K562 (cell line): ENCODE results near the gene MANBA. TPM values are rescaled to one million over a fixed set of nuclear protein-coding genes. Genes with fewer than 3 reads are reported as not detected.

Experiments used
- ATAC-seq: fragments of 200-7000 bp; cut with Tn5 transposase; 3 replicates; pipeline ENCODE4 v1.9.1; 2020; ENCODE audit warnings: moderate library complexity
- BruUV-seq: library from RNA; stranded (reverse); fragments of 400-500 nt; replicated peaks from 2 replicates; lab custom pipeline; 2021; lab: Mats Ljungman, UMichigan
- CTCF ChIA-PET: fragments of 300-600 bp; formaldehyde crosslinking; extraction: SDS; loops from one replicate; lab custom pipeline; 2021; ENCODE audit warnings: low intra/inter-chr PET ratio; lab: Yijun Ruan, JAX
- POLR2A ChIA-PET: fragments of 300-600, 350-650 bp; sonication (Branson Sonifier 250); formaldehyde crosslinking; extraction: SDS; loops from one replicate; lab custom pipeline; 2021; ENCODE audit warnings: antibody characterized with exemption, inconsistent platforms; lab: Yijun Ruan, JAX
- DNase-seq, 4 experiments: peaks; one replicate each; pipeline versions ENCODE4 v3.0.0 to v3.0.0-alpha.2; 2011 to 2018; ENCODE audit warnings: low spot score in 3 of 4, mixed read lengths in 3 of 4; ENCODE audit errors: extremely low read depth in 1 of 4
- FAIRE-seq: peaks from 2 replicates; lab custom pipeline; 2011; peaks lifted over from hg19 to GRCh38; lab: Jason Lieb, UNC
- H2AFZ ChIP-seq: 2 replicates; pipeline ENCODE4 v1.6.0; 2011; ENCODE audit warnings: low read depth, low read length, control low read depth, inconsistent platforms
- H3K27ac ChIP-seq: fragments of 200-600 bp; 3 replicates; pipeline ENCODE4 v1.8.0; 2011; ENCODE audit warnings: low read depth, mild to moderate bottlenecking, control low read depth, inconsistent platforms, low read length, moderate library complexity, mixed read lengths; ENCODE audit errors: extremely low read depth
- H3K27me3 ChIP-seq, 2 experiments: fragments of 300-600 bp in 1 of 2; 2 replicates in 1 of 2; 3 replicates in 1 of 2; pipeline versions ENCODE4 v1.6.0 to v1.8.0; 2011; ENCODE audit warnings: inconsistent platforms in 2 of 2, low read length in 2 of 2, mild to moderate bottlenecking in 1 of 2, mixed read lengths in 1 of 2, moderate library complexity in 1 of 2; ENCODE audit not compliant: control insufficient read depth in 2 of 2, insufficient read depth in 2 of 2
- H3K36me3 ChIP-seq: fragments of 300-600 bp; 3 replicates; pipeline ENCODE4 v1.8.0; 2011; ENCODE audit warnings: mild to moderate bottlenecking, low read length, inconsistent platforms; ENCODE audit not compliant: control insufficient read depth, insufficient read depth
- H3K4me1 ChIP-seq, 2 experiments: fragments of 200-600 bp in 1 of 2; replicated peaks in 1 of 2; 2 replicates in 1 of 2; 3 replicates in 1 of 2; pipeline versions ENCODE4 v1.5.1 to v1.8.0; 2011; ENCODE audit warnings: inconsistent platforms in 2 of 2, low read length in 2 of 2, mild to moderate bottlenecking in 1 of 2, mixed read lengths in 1 of 2, moderate library complexity in 1 of 2; ENCODE audit not compliant: control insufficient read depth in 2 of 2, insufficient read depth in 2 of 2
- H3K4me2 ChIP-seq: 2 replicates; pipeline ENCODE4 v1.6.1; 2011; ENCODE audit warnings: low read length, control low read depth, inconsistent platforms, mixed read lengths; ENCODE audit not compliant: insufficient read depth
- H3K4me3 ChIP-seq: fragments of 200-600 bp; sonication (generic), shearing (Covaris generic); 2 replicates; pipeline ENCODE4 v1.5.1; 2016; ENCODE audit warnings: control low read depth, inconsistent platforms
- H3K79me2 ChIP-seq: fragments of 200-600 bp; 3 replicates; pipeline ENCODE4 v1.8.0; 2011; ENCODE audit warnings: low read length, inconsistent platforms; ENCODE audit not compliant: control insufficient read depth, insufficient read depth
- H3K9ac ChIP-seq, 2 experiments: 2 replicates each; pipeline versions ENCODE4 v1.6.0 to v1.6.1; 2011; ENCODE audit warnings: low read depth in 2 of 2, low read length in 2 of 2, control low read depth in 1 of 2, inconsistent platforms in 1 of 2, mild to moderate bottlenecking in 1 of 2, mixed read lengths in 1 of 2; ENCODE audit not compliant: insufficient read depth in 1 of 2
- H3K9me1 ChIP-seq: one replicate; pipeline ENCODE4 v1.6.0; 2011; ENCODE audit warnings: inconsistent platforms, mild to moderate bottlenecking, low read length, moderate library complexity; ENCODE audit not compliant: control insufficient read depth, insufficient read depth
- H3K9me3 ChIP-seq: replicated peaks from 2 replicates; pipeline ENCODE4 v1.5.1; 2011; ENCODE audit warnings: low read depth, low read length, inconsistent platforms; ENCODE audit not compliant: control insufficient read depth, insufficient read depth
- H4K20me1 ChIP-seq: replicated peaks from 2 replicates; pipeline ENCODE4 v1.6.1; 2011; ENCODE audit warnings: low read length, inconsistent platforms, mixed read lengths; ENCODE audit not compliant: control insufficient read depth, insufficient read depth
- FOXA3 ChIP-seq, 2 experiments: fragments of 450-650 bp in 1 of 2; sonication (generic) in 1 of 2; formaldehyde crosslinking; IDR thresholded peaks in 1 of 2; conservative IDR thresholded peaks in 1 of 2; 2 replicates each; pipeline versions ENCODE4 v1.4.0 to v1.8.0; 2020 to 2022; ENCODE audit warnings: mild to moderate bottlenecking in 2 of 2, missing genetic modification reagents in 1 of 2
- FOXK2 ChIP-seq, 2 experiments: fragments of 450-650 bp; IDR thresholded peaks in 1 of 2; conservative IDR thresholded peaks in 1 of 2; 2 replicates each; pipeline ENCODE4 v1.6.1; 2016; ENCODE audit warnings: low read depth in 2 of 2, mild to moderate bottlenecking in 1 of 2
- HDAC2 ChIP-seq: fragments of 450-650 bp; IDR thresholded peaks from 2 replicates; pipeline ENCODE4 v1.6.1; 2016; ENCODE audit warnings: mild to moderate bottlenecking
- HOXB6 ChIP-seq: fragments of 250-450 bp; sonication (Bioruptor Pico); IDR thresholded peaks from 2 replicates; pipeline ENCODE4 v1.5.1; 2022; ENCODE audit warnings: mild to moderate bottlenecking, borderline replicate concordance
- RBFOX2 ChIP-seq: fragments of 200-400 bp; formaldehyde crosslinking; IDR thresholded peaks from 2 replicates; pipeline ENCODE4 v1.6.1; 2017; ENCODE audit warnings: low read depth, mild to moderate bottlenecking, low read length, moderate library complexity
- SMC3 ChIP-seq: conservative IDR thresholded peaks from 2 replicates; pipeline ENCODE4 v1.6.1; 2011; ENCODE audit warnings: low read depth, low read length, improper control_type of control experiment; ENCODE audit not compliant: insufficient read depth
- ZKSCAN1 ChIP-seq: fragments of 150-350 bp; IDR thresholded peaks from 2 replicates; pipeline ENCODE4 v1.6.1; 2016; ENCODE audit warnings: low read depth, low read length
- WGBS: fragments of 100-300 bp; shearing (Covaris generic); methylation state at CpG from one replicate; pipeline ENCODE4 v1.1.6; 2016; ENCODE audit warnings: low coverage, mixed read lengths; ENCODE audit not compliant: insufficient coverage; ENCODE audit errors: missing lambda C conversion rate; 5-methylcytosine and 5-hydroxymethylcytosine counted together
- in situ Hi-C: fragments of 300-500 bp; cut with MboI; formaldehyde crosslinking; loops from 4 replicates; pipeline ENCODE4 v1.15.0; 2018; ENCODE audit warnings: inconsistent platforms, mixed read lengths
- intact Hi-C: fragments of 100-400 bp; cut with micrococcal nuclease; formaldehyde crosslinking; loops from 2 replicates; pipeline ENCODE4 v1.14.2; 2022
- polyA plus RNA-seq, 8 experiments: library from polyadenylated mRNA; depleted of rRNA in 4 of 8; stranded (reverse) in 5 of 8; unstranded in 3 of 8; fragments of >200 nt; fragmentation: Nextera tagmentation in 2 of 8; fragmentation: Illumina TruSeq in 1 of 8; extraction: Ambion mirVana in 2 of 8; extraction: Trizol in 1 of 8; gene quantifications; 2 replicates each; pipeline versions ENCODE4 v1.2.1 to v1.2.3, GENCODE V29; 2011 to 2014; ENCODE audit warnings: inconsistent platforms in 1 of 8, missing spikeins in 1 of 8
- total RNA-seq, 7 experiments: library from RNA; depleted of rRNA in 6 of 7; stranded (reverse); fragments of >200 nt in 6 of 7; fragmentation: Illumina TruSeq in 2 of 7; extraction: Trizol in 2 of 7; gene quantifications; 2 replicates each; pipeline versions ENCODE4 v1.2.1 to v1.2.3, GENCODE V29; 2011 to 2021; ENCODE audit warnings: low replicate concordance in 1 of 7
- TF ChIP-seq, protein P1 (sequence below): sonication (generic); formaldehyde crosslinking; IDR thresholded peaks from 2 replicates; pipeline ENCODE4 v1.5.0; 2020; ENCODE audit warnings: missing genetic modification reagents
- TF ChIP-seq, protein P2 (sequence below): sonication (generic); IDR thresholded peaks from 2 replicates; pipeline ENCODE4 v1.6.1; 2016
- TF ChIP-seq, protein P3 (sequence below): fragments of 250-450 bp; sonication (Bioruptor Pico); IDR thresholded peaks from 2 replicates; pipeline ENCODE4 v1.6.1; 2021; ENCODE audit warnings: mild to moderate bottlenecking

Gene MANBA
- total and polyA plus RNA-seq, 9 of the 15 experiments (the other 6 are each of a cell fraction or from before 2014, with no cell fraction given), result 1.8 to 12.9 (median 7.7) TPM

DNA sequence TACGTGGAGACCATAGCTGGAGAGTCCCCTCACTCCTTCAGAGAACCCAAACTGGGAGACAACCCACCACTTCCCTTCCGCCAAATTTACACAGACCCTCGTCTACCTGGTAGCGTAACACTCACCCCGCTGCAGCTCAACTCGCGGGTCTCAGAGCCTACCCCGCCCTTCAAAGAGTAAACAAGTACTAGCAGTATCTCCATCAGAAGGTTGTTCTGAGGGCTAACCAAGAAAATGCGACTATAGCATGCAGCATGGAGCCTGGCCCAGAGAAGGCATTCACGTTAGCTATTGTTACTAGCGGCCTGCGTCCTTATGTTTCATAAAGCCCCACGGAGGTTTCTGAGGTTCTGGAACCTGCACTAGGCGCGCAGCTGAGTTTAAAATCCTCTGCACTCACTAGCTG lies 531 bp upstream of the MANBA start:
- ChIA-PET CTCF (no interaction called here), POLR2A (interaction anchor here (0.8 to 1.3 kb wide), 3 partner anchors 29 to 67 kb away, joined by 3 to 4 read pairs (median 4); no protein-coding TSS in a partner anchor)
- no TSS peak for BruUV-seq
- no peaks in the 10 kb centered on the region for H4K20me1 ChIP-seq
- intact Hi-C loops, result loop anchor here (5.0 kb wide), 2 partner anchors 66 to 106 kb away; partner anchors contain the start of genes CISD2 and UBE2D3
- peak overlapping the region; percentile 71 for H3K4me3 ChIP-seq
- no peaks in the 10 kb centered on the region for H3K27me3 ChIP-seq
- H3K9me1 ChIP-seq, result no peaks in the 10 kb centered on the region
- no peak overlapping the region; the same call in 2 of the 3 replicates for H3K27ac ChIP-seq
- no peaks in the 10 kb centered on the region for H3K9me3 ChIP-seq
- ATAC-seq, result peak; percentile 43
- TF ChIP-seq, protein P1, sequence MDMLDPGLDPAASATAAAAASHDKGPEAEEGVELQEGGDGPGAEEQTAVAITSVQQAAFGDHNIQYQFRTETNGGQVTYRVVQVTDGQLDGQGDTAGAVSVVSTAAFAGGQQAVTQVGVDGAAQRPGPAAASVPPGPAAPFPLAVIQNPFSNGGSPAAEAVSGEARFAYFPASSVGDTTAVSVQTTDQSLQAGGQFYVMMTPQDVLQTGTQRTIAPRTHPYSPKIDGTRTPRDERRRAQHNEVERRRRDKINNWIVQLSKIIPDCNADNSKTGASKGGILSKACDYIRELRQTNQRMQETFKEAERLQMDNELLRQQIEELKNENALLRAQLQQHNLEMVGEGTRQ (CRISPR knock-in tag), result no peak
- TF ChIP-seq, protein P2, sequence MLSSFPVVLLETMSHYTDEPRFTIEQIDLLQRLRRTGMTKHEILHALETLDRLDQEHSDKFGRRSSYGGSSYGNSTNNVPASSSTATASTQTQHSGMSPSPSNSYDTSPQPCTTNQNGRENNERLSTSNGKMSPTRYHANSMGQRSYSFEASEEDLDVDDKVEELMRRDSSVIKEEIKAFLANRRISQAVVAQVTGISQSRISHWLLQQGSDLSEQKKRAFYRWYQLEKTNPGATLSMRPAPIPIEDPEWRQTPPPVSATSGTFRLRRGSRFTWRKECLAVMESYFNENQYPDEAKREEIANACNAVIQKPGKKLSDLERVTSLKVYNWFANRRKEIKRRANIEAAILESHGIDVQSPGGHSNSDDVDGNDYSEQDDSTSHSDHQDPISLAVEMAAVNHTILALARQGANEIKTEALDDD, result 0 out of 2 replicates have a peak, but pooled peaks have one; percentile 32
- TF ChIP-seq HDAC2, result no peak
- TF ChIP-seq FOXA3 (CRISPR knock-in tag; conservative IDR thresholded peaks at IDR 0.05 in 1 of 2, IDR thresholded peaks at IDR 0.05 in 1 of 2), result peak; percentile 88 to 95
- TF ChIP-seq, protein P3, sequence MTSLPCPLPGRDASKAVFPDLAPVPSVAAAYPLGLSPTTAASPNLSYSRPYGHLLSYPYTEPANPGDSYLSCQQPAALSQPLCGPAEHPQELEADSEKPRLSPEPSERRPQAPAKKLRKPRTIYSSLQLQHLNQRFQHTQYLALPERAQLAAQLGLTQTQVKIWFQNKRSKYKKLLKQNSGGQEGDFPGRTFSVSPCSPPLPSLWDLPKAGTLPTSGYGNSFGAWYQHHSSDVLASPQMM, result no peak
- TF ChIP-seq ZKSCAN1, result no peak
- TF ChIP-seq RBFOX2, result no peak
- peak; percentile 80 to 81 for TF ChIP-seq FOXK2 (conservative IDR thresholded peaks at IDR 0.05 in 1 of 2, IDR thresholded peaks at IDR 0.05 in 1 of 2; ENCODE audit: low read depth in 2 of 2)
- TF ChIP-seq HOXB6 (CRISPR knock-in tag), result no peak
- TF ChIP-seq SMC3, result no peak
- H2AFZ ChIP-seq, result peak overlapping the region; percentile 99
- peak; percentile 60 for FAIRE-seq
- peak overlapping the region; percentile 60 to 95 for H3K9ac ChIP-seq
- DNase-seq, result peak; percentile 29 to 48 (median 37)
- peaks cover 4 to 10% of the 10 kb centered on the region in 2 experiments; a peak in 4 of 5 replicates for H3K4me1 ChIP-seq
- no peaks in the 10 kb centered on the region for H3K36me3 ChIP-seq
- in situ Hi-C loops, result no loop called here
- H3K79me2 ChIP-seq, result peaks cover 24% of the 10 kb centered on the region
- WGBS, result 19% methylated on average over 15 of the region's 15 CpGs
- peak overlapping the region; percentile 99 for H3K4me2 ChIP-seq
